NCI-H1436 (cell line): Measurements from ENCODE around the gene TRIM54.

Experiments used
- DNase-seq: peaks from one replicate; lab custom pipeline; 2025; lab: John Stamatoyannopoulos, UW

The TRIM54 gene

GRCh38 chr2:27356382-27357181 is 74.4 kb downstream of the TRIM54 start, which contains the start of gene GTF3C2:
Gene GTF3C2, minus strand, starts transcription at chr2:27356764. Its CDS starts 13,210 bp downstream, at chr2:27343554.
- DNase-seq = peak; percentile 92
